ENCODE measurements around the gene TGFBR3L. TPM values are rescaled to one million over a fixed set of nuclear protein-coding genes. Genes with fewer than 3 reads are reported as not detected.

The TGFBR3L gene
- polyA plus RNA-seq, 1 donor (not counting 4 experiments of a cell fraction or from before 2014, with no cell fraction given) = 0.28 TPM

DNA sequence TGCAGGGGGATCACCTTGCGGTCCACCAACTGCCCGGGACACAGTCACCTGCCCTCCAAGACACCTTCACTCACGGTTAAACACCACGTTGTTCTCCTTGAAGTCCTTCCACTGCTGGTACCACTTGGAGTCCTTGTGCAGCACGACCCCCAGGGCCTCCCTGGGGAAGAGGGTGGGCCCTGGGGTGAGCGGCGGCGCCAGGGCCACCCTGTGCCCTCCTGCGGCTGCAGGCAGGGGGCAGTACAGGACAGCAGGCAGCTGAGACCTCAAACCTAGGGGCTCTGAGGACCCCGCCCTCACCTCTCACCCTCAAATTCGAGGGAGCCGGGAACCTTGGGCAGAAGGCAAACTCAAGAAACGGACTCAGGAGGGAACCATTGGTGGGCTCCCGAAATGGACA lies 18.8 kb downstream of the TGFBR3L start:
- no peak overlapping the region for H3K4me2 ChIP-seq (ENCODE audit: control insufficient read depth, extremely low read depth, insufficient read depth, low read depth, low read length)

GRCh38 chr19:7933828-7934725 lies 19.4 kb downstream of the TGFBR3L start:
- DNase-seq (ENCODE audit: low read depth, low spot score) (no peak), FAIRE-seq (no peak)
- dilution Hi-C loops (cut with MboI; ENCODE audit: extremely low pct_ligation_motif_present, low sequenced_read_pairs) = no loop called here
- Histone ChIP-seq H3K9ac (ENCODE audit: control insufficient read depth, extremely low read depth, insufficient read depth, low read length) (no peak overlapping the region), H3K4me2 (ENCODE audit: control insufficient read depth, extremely low read depth, insufficient read depth, low read depth, low read length) (no peak overlapping the region), H2AFZ (ENCODE audit: control insufficient read depth, low read length) (no peak overlapping the region), H3K4me1 (ENCODE audit: control insufficient read depth, extremely low read depth, insufficient read depth, low read length) (peaks cover 13% of the 10 kb centered on the region), H4K20me1 (ENCODE audit: control insufficient read depth, extremely low read depth, insufficient read depth, low read length) (no peaks in the 10 kb centered on the region), H3K27me3 (ENCODE audit: control insufficient read depth, extremely low read depth, insufficient read depth, low read length) (no peaks in the 10 kb centered on the region), H3K4me3 (ENCODE audit: control insufficient read depth in 2 of 3, extremely low read depth in 1 of 3, insufficient read depth in 2 of 3, low read depth in 1 of 3, low read length in 3 of 3) (no peak overlapping the region), H3K79me2 (ENCODE audit: control insufficient read depth, insufficient read depth, low read length) (peaks cover 2% of the 10 kb centered on the region), H3K36me3 (ENCODE audit: control insufficient read depth in 2 of 2, extremely low read depth in 1 of 2, insufficient read depth in 2 of 2, low read length in 2 of 2) (peaks cover 37 to 40% of the 10 kb centered on the region in 2 experiments), H3K9me1 (ENCODE audit: control insufficient read depth, extremely low read depth, insufficient read depth, low read length) (no peaks in the 10 kb centered on the region), H3K9me3 (ENCODE audit: control insufficient read depth, low read depth, low read length) (no peaks in the 10 kb centered on the region), H3K27ac (ENCODE audit: control insufficient read depth, insufficient read depth, low read length) (no peak overlapping the region)
- no peak for TF ChIP-seq EZH2 (IDR thresholded peaks at IDR 0.05; ENCODE audit: low read length)
- TF ChIP-seq, protein P1, sequence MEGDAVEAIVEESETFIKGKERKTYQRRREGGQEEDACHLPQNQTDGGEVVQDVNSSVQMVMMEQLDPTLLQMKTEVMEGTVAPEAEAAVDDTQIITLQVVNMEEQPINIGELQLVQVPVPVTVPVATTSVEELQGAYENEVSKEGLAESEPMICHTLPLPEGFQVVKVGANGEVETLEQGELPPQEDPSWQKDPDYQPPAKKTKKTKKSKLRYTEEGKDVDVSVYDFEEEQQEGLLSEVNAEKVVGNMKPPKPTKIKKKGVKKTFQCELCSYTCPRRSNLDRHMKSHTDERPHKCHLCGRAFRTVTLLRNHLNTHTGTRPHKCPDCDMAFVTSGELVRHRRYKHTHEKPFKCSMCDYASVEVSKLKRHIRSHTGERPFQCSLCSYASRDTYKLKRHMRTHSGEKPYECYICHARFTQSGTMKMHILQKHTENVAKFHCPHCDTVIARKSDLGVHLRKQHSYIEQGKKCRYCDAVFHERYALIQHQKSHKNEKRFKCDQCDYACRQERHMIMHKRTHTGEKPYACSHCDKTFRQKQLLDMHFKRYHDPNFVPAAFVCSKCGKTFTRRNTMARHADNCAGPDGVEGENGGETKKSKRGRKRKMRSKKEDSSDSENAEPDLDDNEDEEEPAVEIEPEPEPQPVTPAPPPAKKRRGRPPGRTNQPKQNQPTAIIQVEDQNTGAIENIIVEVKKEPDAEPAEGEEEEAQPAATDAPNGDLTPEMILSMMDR (optimal IDR thresholded peaks at IDR 0.05 in 1 of 3, IDR thresholded peaks at IDR 0.05 in 1 of 3, conservative IDR thresholded peaks at IDR 0.05 in 1 of 3; ENCODE audit: extremely low read depth in 1 of 3, insufficient read depth in 2 of 3, low read length in 3 of 3) = no peak

More for the DNA sequence above, 18.8 kb downstream of the TGFBR3L start:
- no peak overlapping the region for H3K9ac ChIP-seq (ENCODE audit: control insufficient read depth, extremely low read depth, insufficient read depth, low read length)
- peaks cover 2% of the 10 kb centered on the region for H3K79me2 ChIP-seq (ENCODE audit: control insufficient read depth, insufficient read depth, low read length)
- dilution Hi-C loops (cut with MboI; ENCODE audit: extremely low pct_ligation_motif_present, low sequenced_read_pairs) = no loop called here
- H3K4me3 ChIP-seq (ENCODE audit: control insufficient read depth in 2 of 3, extremely low read depth in 1 of 3, insufficient read depth in 2 of 3, low read depth in 1 of 3, low read length in 3 of 3) = no peak overlapping the region
- FAIRE-seq = no peak
- no peak overlapping the region for H3K27ac ChIP-seq (ENCODE audit: control insufficient read depth, insufficient read depth, low read length)
- TF ChIP-seq, protein P1 (optimal IDR thresholded peaks at IDR 0.05 in 1 of 3, IDR thresholded peaks at IDR 0.05 in 1 of 3, conservative IDR thresholded peaks at IDR 0.05 in 1 of 3; ENCODE audit: extremely low read depth in 1 of 3, insufficient read depth in 2 of 3, low read length in 3 of 3) = peak; percentile 31 to 45 (median 33)
- no peak for TF ChIP-seq EZH2 (IDR thresholded peaks at IDR 0.05; ENCODE audit: low read length)
- no peak overlapping the region for H2AFZ ChIP-seq (ENCODE audit: control insufficient read depth, low read length)
- no peaks in the 10 kb centered on the region for H3K9me3 ChIP-seq (ENCODE audit: control insufficient read depth, low read depth, low read length)
- H3K9me1 ChIP-seq (ENCODE audit: control insufficient read depth, extremely low read depth, insufficient read depth, low read length) = no peaks in the 10 kb centered on the region
- no peaks in the 10 kb centered on the region for H3K27me3 ChIP-seq (ENCODE audit: control insufficient read depth, extremely low read depth, insufficient read depth, low read length)
- H3K36me3 ChIP-seq (ENCODE audit: control insufficient read depth in 2 of 2, extremely low read depth in 1 of 2, insufficient read depth in 2 of 2, low read length in 2 of 2) = peaks cover 36 to 40% of the 10 kb centered on the region in 2 experiments
- DNase-seq (ENCODE audit: low read depth, low spot score) = no peak
- H4K20me1 ChIP-seq (ENCODE audit: control insufficient read depth, extremely low read depth, insufficient read depth, low read length) = no peaks in the 10 kb centered on the region
- H3K4me1 ChIP-seq (ENCODE audit: control insufficient read depth, extremely low read depth, insufficient read depth, low read length) = peaks cover 20% of the 10 kb centered on the region

Data from keratinocyte (primary cell).